ENCODE data around the gene SORBS2. TPM values are rescaled to one million over a fixed set of nuclear protein-coding genes. Genes with fewer than 3 reads are reported as not detected.

The SORBS2 gene
- total RNA-seq, 1 donor from 2014 or later, result 18.8 TPM

DNA sequence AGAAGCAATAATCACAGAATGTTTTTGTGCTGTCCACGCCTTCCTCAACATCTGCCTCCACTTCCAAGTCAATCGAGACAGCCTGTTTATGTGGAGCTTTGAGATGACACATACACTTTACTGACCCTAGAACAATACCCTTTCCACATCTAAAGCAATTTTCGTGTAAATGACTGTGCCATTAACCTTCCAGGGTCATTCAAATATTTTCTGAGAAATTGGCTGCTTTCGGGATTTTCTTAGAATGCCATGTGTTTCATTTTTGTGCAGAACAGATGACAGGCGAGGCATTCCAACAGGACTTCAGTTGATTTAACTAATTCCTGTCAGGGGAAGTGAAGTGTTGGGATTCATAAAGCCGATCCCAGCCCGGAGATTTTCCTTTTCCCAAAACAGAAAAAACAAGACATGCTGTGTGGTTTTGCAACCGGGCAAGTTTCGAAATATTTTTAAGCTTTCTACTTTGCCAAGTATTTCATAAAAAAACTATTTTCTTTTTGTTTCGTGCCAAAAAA lies 73.9 kb downstream of the SORBS2 start:
- no peak overlapping the region for H3K4me3 ChIP-seq (ENCODE audit: low read depth, low read length)
- TF ChIP-seq, protein P1, sequence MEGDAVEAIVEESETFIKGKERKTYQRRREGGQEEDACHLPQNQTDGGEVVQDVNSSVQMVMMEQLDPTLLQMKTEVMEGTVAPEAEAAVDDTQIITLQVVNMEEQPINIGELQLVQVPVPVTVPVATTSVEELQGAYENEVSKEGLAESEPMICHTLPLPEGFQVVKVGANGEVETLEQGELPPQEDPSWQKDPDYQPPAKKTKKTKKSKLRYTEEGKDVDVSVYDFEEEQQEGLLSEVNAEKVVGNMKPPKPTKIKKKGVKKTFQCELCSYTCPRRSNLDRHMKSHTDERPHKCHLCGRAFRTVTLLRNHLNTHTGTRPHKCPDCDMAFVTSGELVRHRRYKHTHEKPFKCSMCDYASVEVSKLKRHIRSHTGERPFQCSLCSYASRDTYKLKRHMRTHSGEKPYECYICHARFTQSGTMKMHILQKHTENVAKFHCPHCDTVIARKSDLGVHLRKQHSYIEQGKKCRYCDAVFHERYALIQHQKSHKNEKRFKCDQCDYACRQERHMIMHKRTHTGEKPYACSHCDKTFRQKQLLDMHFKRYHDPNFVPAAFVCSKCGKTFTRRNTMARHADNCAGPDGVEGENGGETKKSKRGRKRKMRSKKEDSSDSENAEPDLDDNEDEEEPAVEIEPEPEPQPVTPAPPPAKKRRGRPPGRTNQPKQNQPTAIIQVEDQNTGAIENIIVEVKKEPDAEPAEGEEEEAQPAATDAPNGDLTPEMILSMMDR (IDR thresholded peaks at IDR 0.05; ENCODE audit: insufficient read depth, low read length, poor library complexity, severe bottlenecking), result no peak

DNA sequence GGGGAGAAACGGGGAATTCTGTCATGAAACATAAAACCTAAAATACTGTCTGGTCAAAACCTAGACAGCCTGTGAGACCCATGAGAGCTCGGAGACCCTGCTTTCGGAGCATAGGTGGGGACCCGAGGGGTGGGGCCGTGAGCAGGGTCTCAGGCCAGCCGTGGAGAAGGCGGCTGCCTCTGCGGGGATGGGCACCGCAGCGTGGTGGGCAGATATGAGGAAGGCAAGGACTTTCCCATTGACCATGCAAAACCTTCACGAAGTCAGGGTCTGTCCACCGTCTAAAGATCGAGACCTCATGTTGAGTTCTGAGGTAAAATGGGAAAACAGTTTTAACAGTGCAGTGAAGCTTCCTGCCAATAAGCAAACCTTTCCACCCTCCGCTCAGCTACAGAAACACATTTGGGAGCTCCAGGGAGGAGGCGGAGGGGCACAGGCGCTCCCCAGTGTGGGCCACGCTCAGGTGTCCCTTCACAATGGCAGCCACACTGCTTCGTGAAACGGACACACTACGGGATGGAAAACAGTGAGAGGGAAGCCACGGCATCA lies 74.4 kb downstream of the SORBS2 start:
- H3K36me3 ChIP-seq (ENCODE audit: control insufficient read depth, insufficient read depth, low read length), result no peaks in the 10 kb centered on the region
- H3K4me3 ChIP-seq (ENCODE audit: low read depth, low read length), result no peak overlapping the region
- no peak for DNase-seq (ENCODE audit: low read depth)
- H3K27me3 ChIP-seq (ENCODE audit: control insufficient read depth, insufficient read depth, low read length), result no peaks in the 10 kb centered on the region
- TF ChIP-seq, protein P1 (IDR thresholded peaks at IDR 0.05; ENCODE audit: insufficient read depth, low read length, poor library complexity, severe bottlenecking), result no peak

More for the DNA sequence above, 73.9 kb downstream of the SORBS2 start:
- no peaks in the 10 kb centered on the region for H3K36me3 ChIP-seq (ENCODE audit: control insufficient read depth, insufficient read depth, low read length)
- no peaks in the 10 kb centered on the region for H3K27me3 ChIP-seq (ENCODE audit: control insufficient read depth, insufficient read depth, low read length)
- DNase-seq (ENCODE audit: low read depth), result no peak

DNA sequence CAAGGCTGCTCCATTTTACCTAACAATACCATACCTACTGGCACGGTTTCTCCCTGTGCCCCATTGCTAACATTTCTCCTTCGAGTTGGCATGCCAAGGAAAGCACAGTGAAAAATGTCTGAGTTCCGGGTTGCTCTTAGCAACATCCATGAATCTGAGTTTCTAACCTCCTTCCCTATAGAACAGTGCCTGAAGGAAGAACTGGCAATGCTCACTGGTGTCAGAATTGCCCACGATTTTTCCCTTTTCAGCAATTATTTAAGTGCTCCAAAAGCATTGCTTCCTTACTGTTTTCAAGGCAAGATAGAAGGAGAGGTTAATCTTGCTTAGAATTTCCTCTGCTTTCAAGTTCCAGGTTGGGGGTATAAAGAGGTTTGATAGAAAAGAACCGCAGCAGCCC lies 75.1 kb downstream of the SORBS2 start:
- H3K4me3 ChIP-seq (ENCODE audit: low read depth, low read length), result no peak overlapping the region
- no peaks in the 10 kb centered on the region for H3K27me3 ChIP-seq (ENCODE audit: control insufficient read depth, insufficient read depth, low read length)
- no peak for DNase-seq (ENCODE audit: low read depth)
- TF ChIP-seq, protein P1 (IDR thresholded peaks at IDR 0.05; ENCODE audit: insufficient read depth, low read length, poor library complexity, severe bottlenecking), result no peak
- H3K36me3 ChIP-seq (ENCODE audit: control insufficient read depth, insufficient read depth, low read length), result no peaks in the 10 kb centered on the region

DNA sequence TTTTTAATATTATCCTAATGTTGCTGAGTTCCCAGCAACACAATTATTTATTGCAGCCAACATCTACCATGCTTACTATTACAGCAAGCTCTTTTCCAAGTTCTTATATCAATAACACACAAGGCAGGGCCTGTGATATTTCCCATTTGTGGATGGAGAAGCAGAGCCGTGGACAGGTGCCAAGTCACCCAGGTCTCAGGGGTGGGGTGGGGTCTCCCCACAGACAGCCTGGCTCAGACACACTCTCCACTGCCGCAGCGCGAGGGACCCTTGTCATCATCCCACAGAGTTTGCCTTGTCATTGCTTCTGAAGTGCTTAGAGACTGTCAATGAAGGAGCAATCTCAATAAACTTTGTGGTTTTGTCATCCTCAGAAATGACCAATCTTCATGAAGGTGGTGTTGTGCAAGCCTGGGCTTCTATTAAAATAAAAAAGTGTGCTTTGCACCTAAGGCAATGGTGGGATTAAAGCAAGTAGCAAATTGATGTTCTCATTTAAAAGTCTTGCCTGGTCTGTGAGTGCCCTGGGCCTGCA lies 76.1 kb downstream of the SORBS2 start:
- TF ChIP-seq, protein P1 (IDR thresholded peaks at IDR 0.05; ENCODE audit: insufficient read depth, low read length, poor library complexity, severe bottlenecking), result no peak

DNA sequence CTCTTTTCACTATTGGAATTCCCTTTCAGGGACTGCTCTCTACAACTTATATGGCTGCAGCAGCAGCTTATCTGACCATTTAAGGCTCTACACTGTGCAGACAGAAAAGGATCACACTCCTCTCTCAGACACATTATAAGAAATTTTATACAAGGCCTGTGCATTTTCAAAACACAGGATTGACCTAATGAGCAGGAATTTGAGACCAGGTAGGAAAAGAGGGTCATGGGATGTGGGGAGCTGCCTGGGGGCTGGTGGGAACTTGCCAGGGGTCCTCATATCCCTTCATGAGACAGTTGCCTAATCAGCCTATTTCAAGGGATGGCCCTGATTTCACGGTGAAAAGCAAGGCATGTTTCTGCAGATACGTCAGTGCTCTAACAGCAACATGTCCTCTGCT lies 77.1 kb downstream of the SORBS2 start:
- no peak overlapping the region for H3K4me3 ChIP-seq (ENCODE audit: low read depth, low read length)
- TF ChIP-seq, protein P1 (IDR thresholded peaks at IDR 0.05; ENCODE audit: insufficient read depth, low read length, poor library complexity, severe bottlenecking), result no peak
- no peaks in the 10 kb centered on the region for H3K27me3 ChIP-seq (ENCODE audit: control insufficient read depth, insufficient read depth, low read length)
- H3K36me3 ChIP-seq (ENCODE audit: control insufficient read depth, insufficient read depth, low read length), result no peaks in the 10 kb centered on the region
- no peak for DNase-seq (ENCODE audit: low read depth)

More for the DNA sequence above, 76.1 kb downstream of the SORBS2 start:
- Histone ChIP-seq H3K4me3 (ENCODE audit: low read depth, low read length) (no peak overlapping the region), H3K36me3 (ENCODE audit: control insufficient read depth, insufficient read depth, low read length) (no peaks in the 10 kb centered on the region), H3K27me3 (ENCODE audit: control insufficient read depth, insufficient read depth, low read length) (no peaks in the 10 kb centered on the region)
- DNase-seq (ENCODE audit: low read depth), result no peak

DNA sequence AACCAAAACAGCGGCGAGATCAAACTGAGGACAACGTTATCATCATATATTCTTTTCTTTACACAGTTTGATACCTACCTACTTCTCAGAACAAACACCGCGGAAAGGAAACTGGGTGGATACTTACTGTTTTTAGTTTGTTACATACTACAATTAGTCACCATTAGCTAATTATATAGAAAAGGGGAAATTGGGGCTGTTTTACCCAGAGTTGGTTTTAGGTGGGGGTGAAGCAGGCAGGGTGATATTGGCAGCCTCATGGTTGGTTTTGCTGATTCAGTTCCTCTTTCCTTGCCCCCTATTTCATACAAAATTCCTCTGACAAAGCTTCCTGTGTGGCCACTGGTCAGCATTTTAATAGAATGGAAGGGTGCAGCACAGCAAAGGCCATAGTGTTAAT lies 77.8 kb downstream of the SORBS2 start:
- DNase-seq (ENCODE audit: low read depth), result no peak
- no peaks in the 10 kb centered on the region for H3K27me3 ChIP-seq (ENCODE audit: control insufficient read depth, insufficient read depth, low read length)
- H3K4me3 ChIP-seq (ENCODE audit: low read depth, low read length), result no peak overlapping the region
- H3K36me3 ChIP-seq (ENCODE audit: control insufficient read depth, insufficient read depth, low read length), result no peaks in the 10 kb centered on the region
- TF ChIP-seq, protein P1 (IDR thresholded peaks at IDR 0.05; ENCODE audit: insufficient read depth, low read length, poor library complexity, severe bottlenecking), result no peak
